PC-3 (cell line): ENCODE data around the gene SAPCD1.

ENCODE experiments used
- EZH2 ChIP-seq: fragments of 300-600 bp; sonication (generic); IDR thresholded peaks from one replicate; pipeline ENCODE4 v1.6.1; 2017; ENCODE audit warnings: antibody characterized with exemption, mild to moderate bottlenecking, low read length; ENCODE audit not compliant: unreplicated experiment
- EZH2phosphoT487 ChIP-seq: fragments of 300-600 bp; sonication (generic); IDR thresholded peaks from 2 replicates; pipeline ENCODE4 v1.6.1; 2018; ENCODE audit warnings: mild to moderate bottlenecking, antibody characterized with exemption, low read length, borderline replicate concordance
- TF ChIP-seq, protein P1 (sequence below): fragments of 300-600 bp; sonication (generic); conservative IDR thresholded peaks from 2 replicates; pipeline ENCODE4 v1.5.1; 2017; ENCODE audit warnings: antibody characterized with exemption, low read depth, mild to moderate bottlenecking, low read length

DNA sequence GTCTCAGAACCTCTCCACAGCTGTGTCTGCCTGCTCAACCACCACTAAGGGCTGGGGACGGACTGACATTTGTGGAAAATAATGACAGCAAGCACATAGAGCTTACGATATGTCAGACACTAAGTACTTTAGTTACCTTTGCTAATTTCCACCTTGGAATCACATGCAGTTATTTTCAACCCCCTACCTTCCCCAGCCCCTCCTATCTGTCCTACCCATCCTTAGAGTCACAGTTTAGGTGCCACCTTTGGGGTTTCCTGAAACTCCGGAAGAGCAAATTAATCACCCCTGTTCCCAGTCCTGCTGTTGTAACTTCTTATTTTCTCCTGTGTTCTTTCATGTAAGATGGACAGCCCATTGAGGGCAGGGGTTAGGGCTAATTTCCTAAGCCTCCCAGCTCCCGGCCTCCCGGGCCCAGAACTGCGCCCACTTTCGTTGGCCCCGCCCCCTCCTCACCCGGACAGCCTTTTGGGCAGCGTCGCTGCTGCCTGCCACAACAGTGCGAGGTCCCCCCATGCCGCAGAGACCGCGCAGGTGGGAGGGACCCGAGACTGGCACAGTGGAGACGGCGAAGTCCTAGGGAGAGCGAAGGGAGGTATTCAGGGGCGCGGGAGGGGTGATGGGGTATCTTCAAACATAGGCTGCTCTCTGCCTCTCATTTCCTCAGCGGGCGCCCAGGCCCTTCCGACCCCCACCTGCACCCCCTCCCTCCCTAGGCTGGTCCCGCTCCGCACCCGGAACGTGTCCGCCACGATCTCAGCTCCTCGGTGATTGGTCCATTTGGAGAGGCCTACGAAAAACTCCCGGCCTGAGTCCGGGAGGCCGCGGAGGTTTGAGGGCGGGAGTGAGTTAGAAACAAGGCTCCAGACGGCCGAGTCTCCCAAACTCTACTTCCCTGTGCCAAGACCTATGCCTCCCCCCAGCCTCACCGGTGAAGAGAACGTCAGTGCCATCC lies 34.5 kb upstream of the SAPCD1 start:
- TF ChIP-seq, protein P1, sequence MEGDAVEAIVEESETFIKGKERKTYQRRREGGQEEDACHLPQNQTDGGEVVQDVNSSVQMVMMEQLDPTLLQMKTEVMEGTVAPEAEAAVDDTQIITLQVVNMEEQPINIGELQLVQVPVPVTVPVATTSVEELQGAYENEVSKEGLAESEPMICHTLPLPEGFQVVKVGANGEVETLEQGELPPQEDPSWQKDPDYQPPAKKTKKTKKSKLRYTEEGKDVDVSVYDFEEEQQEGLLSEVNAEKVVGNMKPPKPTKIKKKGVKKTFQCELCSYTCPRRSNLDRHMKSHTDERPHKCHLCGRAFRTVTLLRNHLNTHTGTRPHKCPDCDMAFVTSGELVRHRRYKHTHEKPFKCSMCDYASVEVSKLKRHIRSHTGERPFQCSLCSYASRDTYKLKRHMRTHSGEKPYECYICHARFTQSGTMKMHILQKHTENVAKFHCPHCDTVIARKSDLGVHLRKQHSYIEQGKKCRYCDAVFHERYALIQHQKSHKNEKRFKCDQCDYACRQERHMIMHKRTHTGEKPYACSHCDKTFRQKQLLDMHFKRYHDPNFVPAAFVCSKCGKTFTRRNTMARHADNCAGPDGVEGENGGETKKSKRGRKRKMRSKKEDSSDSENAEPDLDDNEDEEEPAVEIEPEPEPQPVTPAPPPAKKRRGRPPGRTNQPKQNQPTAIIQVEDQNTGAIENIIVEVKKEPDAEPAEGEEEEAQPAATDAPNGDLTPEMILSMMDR: no peak
- TF ChIP-seq EZH2phosphoT487 (no peak), EZH2 (no peak)
